ENCODE measurements around the gene SLC35E2B.

The SLC35E2B gene

DNA sequence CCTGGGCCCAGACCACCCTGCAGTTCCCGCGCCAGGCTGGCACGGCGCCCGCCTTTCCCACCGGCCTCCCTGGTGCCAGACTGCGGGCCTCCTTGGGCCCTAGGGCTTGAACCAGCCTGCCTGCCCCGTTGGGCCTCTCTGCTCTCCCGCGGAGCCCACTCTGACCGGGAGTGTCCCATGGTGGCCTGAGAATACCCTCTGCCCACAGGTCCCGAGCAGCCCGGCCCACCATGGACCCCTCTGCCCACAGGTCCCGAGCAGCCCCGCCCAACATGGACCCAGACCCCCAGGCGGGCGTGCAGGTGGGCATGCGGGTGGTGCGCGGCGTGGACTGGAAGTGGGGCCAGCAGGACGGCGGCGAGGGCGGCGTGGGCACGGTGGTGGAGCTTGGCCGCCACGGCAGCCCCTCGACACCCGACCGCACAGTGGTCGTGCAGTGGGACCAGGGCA lies 69.4 kb downstream of the SLC35E2B start:
- no peak for DNase-seq

DNA sequence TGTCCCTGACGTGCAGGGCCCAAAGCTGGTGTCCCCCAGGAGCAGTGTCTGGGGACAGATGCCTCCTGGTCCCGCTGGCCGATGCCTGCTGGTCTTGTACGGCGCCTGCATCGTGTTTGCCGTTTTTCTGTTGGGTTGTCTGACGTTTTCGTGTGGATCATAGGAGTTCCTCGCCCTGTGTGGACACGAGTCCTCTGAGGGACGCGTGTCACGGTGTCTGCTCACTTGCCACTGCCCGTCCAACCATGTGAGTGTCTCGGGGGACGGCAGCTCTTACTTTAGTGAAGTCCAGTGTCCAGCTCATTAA lies 69.9 kb downstream of the SLC35E2B start:
- DNase-seq, result no peak

DNA sequence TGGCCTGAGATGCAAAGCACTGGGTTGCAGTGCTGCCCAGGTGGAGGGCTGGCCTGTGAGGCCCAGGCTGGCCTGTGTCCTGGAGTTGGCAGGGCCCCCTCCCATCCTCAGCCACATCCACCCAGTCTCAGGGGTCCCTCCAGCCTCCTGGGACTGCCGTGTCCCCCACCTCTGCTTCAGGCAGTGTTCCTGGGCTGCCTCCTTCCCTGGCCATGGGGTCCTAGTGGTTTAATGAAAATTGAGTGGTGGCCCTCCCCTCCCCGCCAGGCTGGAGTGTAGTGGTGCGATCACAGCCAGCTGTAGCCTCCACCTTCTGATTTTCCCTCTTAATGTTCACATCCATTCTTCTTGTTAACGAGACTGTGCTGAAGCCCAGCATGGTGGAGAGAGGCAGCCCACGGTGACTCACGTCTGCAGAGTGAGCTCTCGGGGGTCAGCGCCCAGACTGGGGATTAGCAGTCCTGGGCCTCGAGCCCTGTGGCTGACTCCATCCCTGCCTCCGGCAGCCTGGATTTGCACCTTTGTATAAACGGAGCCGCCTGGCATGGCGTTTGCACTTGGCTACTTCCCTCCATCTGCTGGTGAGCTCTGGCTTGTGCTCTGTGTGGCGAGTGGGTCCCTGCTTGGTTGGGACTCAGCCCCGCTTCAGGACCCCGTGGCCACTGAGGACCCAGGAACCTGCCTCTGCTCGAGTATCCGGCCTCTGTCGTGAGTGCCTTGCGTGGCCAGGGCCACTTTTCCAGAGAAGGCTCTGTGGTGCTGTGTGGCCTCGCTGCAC lies 70.4 kb downstream of the SLC35E2B start:
- DNase-seq, result no peak

DNA sequence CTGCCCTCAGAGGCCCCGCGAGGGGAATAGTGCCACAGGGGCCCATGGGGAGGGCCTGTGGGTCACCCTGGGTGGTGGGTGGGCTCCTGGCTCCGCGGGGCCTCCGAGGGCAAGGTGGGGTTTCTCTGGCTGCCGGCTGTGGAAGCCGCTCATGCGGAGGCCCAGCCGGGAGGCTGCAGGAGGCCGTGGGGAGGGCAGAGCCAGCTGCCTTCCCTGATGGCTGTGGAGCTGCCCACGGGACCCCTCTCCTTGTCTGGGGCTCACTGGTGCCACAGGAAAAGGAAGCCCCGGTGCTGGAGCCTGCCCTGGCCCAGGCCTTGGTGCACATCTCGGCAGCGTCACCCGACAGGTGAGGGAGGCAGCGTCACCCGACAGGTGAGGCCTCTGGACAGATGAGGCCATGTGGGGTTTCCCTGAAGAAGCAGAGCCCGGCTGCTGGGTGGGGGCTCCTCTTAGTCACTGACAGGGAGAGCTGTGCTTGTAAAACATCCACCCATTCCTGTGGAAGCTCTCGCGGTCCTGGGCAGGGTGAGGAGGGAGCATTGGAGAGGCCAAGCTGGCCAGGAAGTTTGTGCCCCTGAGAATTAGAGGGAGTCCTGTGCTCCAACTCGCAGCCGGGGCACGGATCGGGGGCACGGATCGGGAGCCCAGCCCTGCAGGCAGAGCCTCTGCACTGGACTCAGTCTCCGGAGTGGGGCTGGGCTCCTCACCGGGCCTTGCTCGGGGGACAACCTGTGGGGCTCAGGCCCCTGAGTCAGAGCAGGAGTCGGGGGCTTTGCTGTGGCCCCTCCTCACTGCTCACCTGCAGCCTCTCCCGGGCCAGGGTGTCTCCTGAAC lies 71.2 kb downstream of the SLC35E2B start:
- DNase-seq, result no peak

DNA sequence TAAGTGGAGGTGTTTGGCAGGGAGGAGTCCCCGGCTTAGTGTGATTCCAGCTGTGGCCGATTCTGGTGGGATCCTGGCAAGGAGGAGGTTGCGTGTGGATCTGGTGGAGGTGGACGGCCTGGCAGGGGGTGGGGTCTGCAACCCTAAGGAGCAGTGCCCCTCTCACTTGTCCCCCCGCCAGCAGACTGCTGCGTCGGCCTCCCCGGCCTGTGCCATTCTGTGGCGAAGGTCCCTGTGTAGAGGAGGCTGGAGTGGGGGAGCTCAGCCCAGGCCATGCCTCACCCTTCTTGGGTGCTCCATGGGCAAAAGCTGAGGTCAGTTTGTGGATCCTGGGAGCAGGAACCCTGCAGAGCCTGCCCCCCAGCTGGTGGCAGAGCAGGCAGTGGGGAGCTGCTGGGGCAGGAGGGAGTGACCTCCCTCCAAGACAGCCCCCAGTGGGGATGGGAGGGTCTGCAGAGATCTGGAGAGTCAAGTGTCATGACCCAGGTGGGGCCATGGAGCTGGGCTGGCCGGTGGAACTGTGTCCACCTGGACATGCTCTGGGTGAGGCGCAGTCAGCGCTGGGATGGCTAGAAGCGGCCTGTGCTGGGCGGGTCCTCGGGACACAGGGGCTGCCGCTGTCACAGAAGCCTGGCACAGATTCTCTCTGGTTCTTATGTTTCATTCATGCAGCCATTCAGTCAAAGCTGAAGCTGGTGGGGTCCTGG lies 72.0 kb downstream of the SLC35E2B start:
- DNase-seq, result no peak

DNA sequence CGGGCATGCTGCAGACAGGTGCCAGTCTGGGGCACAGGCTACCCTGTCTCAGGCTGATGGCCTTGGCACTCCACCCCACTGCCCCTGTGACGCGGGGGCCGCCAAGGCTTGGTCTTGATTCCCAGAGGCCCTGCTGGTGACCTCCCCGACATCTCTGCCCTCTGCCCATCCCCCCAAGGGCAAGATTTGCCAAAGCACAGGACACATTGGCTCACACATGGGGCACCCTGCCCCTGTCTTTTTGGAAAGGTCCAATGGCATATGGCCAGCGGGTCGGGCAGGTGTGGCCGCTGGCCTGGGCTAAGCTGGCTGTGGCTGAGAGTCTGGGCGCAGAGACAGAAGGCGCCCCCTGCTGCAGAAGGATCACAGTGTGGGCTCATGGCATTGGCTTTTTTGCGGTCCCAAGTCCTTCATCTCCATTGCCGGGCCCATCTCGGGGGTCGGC lies 72.7 kb downstream of the SLC35E2B start:
- no peak for DNase-seq

- no peak for DNase-seq
Measured at GRCh38 chr1:1618396-1619068, 74.1 kb downstream of the SLC35E2B start.

DNA sequence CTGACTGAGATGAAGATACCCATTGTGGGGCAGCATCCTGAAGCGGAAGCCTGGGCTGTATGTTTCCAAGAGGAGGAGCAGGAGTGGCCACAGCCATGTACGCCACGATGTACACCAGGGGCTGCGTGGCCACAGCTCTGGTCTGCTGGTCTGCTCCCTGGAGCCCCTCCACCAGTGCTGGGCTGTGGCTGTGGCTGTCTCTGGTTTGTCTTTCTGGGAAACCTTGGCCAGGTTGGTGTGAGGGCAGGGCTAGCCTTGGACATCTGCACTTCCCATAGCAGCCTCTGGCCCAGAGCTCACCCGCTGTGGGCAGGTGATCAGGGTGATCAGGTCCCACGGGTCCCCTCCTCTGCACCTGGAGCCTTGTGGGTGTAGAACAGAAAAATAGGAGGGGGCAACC lies 74.7 kb downstream of the SLC35E2B start:
- DNase-seq, result no peak

DNA sequence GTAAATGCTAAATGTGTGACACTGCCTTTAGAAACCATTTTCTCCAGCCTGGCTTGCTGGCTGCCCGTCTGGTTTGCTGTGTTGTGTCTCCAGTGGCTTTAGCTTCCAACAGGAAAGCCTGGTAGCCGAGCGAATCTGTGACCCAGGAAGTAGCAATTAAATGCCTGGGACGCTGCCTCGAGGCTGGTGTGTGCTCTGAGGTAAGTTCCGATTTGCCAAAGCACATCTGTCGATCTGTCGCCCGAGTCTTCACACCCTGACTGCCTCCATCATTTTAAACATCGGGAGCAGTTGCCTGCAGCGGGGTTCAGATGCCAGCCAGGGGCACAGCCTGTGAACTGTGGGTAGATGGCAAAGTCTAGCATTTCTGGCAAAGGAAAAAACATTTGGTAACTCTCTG lies 75.1 kb downstream of the SLC35E2B start:
- DNase-seq, result no peak

DNA sequence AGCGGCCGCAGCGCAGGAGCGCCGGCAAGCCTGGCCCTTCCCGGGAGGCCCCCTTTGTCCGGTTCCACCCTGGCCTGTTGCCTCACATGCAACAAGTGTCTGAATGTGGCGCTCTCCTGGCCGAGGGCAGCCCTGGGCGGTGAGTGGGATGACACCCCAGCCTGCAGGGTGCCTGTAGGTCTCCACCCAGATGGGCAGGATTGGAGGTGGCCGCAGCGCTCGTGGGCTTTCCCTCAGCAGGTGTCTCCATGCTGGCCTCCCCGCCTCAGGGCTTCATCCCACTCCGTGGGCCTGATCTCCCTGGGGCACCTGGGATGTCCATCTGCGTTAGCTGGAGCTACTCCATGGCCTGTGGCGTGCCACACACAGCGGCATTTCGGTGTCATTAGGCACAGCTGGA lies 75.8 kb downstream of the SLC35E2B start:
- DNase-seq, result no peak

DNA sequence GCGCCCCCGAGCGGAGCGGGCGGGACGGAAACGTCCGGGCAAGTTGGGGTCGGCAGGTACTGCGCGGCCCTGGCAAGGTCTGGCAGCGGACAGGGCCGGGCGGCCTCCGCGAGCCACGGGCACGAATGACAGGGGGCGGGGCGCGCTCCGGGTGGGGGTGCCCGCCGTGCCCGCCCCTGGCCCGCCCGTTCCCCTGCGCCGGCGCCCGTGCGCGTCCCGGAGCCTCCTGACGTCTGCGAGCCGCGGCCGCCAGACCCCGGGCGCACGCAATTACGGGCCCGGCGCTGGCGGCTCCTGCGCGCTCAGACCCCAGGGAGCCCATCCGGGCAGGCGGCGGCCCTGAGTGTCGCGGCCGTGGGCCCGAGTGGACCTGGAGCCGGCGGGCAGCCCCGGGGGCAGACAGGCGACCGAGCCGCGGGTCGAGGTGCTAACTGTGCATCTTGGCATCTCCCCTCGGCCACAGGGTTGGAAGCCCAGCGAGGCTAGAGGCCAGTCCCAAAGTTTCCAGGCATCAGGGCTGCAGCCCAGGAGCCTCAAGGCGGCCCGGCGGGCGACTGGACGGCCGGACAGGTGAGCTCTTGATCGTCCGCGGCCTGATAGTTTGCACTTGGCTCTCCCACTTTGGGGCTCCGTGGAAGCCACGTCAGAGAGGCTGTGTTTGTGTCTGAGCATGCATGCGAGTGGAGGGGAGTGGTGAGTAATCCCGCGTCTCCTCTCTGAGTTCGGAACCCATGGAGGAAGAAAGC lies 76.4 kb downstream of the SLC35E2B start:
- no peak for DNase-seq

DNA sequence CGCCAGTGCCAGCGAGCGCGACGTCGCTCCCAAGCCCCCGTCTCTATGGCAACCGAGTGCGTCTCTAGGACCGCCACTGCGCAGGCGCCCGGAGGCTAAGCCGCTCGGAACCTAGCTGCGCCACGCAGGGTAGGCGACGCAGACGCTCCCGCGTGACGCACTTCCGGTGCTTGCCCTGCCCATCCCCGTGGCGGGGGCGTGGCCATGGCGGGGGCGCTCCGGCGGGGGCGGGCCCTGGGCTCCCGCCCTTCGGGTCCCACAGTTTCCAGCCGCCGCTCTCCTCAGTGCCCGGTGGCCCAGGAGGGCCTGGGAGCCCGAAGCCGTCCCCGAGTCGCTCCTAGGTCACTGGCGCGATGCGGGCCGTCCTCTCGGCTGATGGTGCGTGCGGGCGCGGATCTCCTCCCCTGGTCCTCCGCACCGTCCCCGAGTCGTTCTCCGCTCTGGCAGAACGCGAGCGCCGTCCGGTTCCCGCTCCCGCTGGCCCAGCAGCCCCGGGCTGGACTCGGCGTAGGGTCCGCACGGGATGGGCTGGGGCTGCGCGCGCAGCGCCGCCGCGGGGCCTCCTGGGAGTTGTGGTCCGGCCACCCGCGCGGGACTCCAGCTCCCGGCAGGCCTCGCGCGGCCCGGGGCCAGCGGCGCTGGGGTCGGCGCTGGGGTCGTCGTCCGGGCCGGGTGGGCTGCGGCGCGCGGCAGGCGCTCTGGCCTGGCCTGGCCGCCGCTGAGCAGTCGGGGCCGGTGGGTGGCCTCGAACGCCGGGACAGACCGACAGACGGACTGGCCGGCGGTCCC lies 77.1 kb downstream of the SLC35E2B start, which contains the start of gene MIB2:
TSS of gene MIB2 (plus strand) at position 245 of the 789 bp plus-strand sequence. CDS start 7,953 bp downstream, outside the sequence.
- peak; percentile 62 for DNase-seq

DNA sequence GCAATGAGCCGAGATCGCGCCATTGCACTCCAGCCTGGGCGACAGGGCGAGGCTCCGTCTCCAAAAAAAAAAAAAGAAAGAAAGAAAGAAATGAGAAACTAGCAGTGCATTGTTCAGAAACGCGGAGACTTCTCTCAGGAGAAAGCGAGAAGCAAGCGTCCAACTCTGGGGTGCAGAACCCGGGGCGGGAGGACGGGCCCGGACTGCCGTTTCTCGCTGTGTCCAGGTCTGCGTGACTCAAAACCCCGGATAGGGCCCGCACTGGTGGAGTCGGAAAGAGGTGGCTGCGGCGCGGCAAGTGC lies 77.7 kb downstream of the SLC35E2B start:
- no peak for DNase-seq

GRCh38 chr1:1614204-1614953 lies 78.2 kb downstream of the SLC35E2B start:
- DNase-seq, result peak; percentile 69

DNA sequence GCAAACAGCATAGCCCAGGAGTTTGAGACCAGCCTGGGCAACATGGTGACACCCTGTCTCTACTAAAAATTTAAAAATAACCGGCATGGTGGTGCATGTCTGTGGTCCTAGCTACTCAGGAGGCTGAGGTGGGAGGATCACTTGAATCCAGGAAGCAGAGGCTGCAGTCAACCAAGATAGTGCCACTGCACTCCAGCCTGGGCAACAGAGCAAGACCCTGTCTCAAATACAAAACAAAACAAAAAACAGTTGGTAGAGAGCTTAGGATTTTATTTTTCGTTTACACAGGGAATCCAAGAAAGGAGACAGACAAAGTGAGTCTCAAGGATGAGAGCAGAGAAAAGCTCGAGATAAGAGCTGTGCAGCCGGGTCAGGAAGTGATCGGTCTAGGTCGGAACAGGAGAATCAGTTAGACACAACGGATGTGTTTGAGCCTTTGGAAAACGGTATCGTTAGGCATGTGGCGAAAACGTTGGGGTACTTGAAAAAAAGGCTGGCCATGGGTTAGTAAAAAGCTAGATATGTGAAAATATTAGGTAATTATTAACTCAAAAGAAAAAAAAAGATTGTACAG lies 79.0 kb downstream of the SLC35E2B start:
- no peak for DNase-seq

DNA sequence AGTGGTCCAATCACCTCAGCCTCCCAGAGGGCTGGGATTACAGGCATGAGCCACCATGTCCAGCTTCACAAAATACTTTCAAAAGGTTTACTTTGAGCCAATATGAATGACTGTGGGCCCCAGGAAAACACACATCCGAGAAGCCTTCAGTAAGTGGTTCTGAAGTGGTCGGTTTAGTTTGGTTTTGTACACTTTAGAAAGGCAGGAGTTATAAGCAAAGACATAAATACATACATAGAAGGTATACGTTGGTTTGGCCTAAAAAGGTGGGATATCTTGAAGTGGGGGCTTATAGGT lies 80.5 kb downstream of the SLC35E2B start:
- DNase-seq, result no peak

- DNase-seq, result no peak
Measured at GRCh38 chr1:1610796-1611195, 81.8 kb downstream of the SLC35E2B start.

DNA sequence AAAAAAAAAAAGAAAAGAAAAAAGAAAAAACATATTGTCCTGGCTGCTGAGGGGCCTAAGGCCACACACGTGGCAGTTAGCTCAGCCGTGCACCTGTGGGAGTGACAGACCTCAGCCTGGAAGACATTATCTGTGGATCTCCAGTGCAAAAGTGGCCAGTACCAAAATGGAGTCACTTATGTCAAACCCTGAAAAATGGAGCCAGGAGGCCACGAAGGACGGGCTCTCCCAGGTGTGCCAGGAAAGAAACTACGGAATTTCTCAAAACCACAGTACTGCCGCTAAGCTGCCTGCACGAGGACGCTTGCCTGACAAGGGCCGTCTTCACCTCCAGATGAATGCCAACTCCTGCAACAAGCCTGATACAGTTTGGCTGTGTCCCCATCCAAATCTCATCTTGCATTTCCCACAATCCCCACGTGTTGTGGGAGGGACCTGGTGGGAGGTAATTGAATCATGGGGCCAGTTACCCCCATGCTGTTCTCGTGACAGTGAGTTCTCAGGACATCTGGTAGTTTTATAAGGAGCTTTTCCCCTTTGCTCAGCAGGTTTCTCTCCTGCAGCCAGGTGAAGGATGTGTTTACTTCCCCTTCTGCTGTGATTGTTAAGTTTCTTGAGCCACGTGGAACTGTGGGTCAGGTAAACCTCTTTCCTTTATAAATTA lies 82.6 kb downstream of the SLC35E2B start:
- DNase-seq, result no peak
